ENCODE data around the gene DTNB. TPM values are rescaled to one million over a fixed set of nuclear protein-coding genes. Genes with fewer than 3 reads are reported as not detected.

Gene DTNB
- total and polyA plus RNA-seq, 2 experiments from 2014 or later = 10.3 to 13.9 TPM

GRCh38 chr2:25347205-25347815, 326.1 kb downstream of the DTNB start:
- Histone ChIP-seq H2AFZ (no peak overlapping the region), H3K4me3 (no peak overlapping the region), H3K9me3 (ENCODE audit: low read depth) (no peaks in the 10 kb centered on the region), H3K4me1 (ENCODE audit: insufficient read depth) (peaks cover 15% of the 10 kb centered on the region), H3K27me3 (no peaks in the 10 kb centered on the region), H3K9me2 (replicated peaks; ENCODE audit: insufficient read depth) (no peaks in the 10 kb centered on the region), H4K20me1 (ENCODE audit: insufficient read depth, poor library complexity, severe bottlenecking) (no peaks in the 10 kb centered on the region), H3K79me2 (peaks cover 19% of the 10 kb centered on the region), H3K27ac (peak overlapping the region; percentile 46), H3K36me3 (replicated peaks; ENCODE audit: insufficient read depth, low read depth) (no peaks in the 10 kb centered on the region), H3K4me2 (no peak overlapping the region)
- WGBS (ENCODE audit: low lambda C conversion rate, missing lambda C conversion rate) = 78% methylated on average over 7 of the region's 7 CpGs
- TF ChIP-seq CTCF (IDR thresholded peaks at IDR 0.05; ENCODE audit: poor library complexity) = no peak
- TF ChIP-seq EZH2phosphoT487 (IDR thresholded peaks at IDR 0.05; ENCODE audit: low read depth, severe bottlenecking, unreplicated experiment) = no peak
- no peak for TF ChIP-seq EZH2 (IDR thresholded peaks at IDR 0.05; ENCODE audit: borderline replicate concordance)
- peak; percentile 52 for DNase-seq (ENCODE audit: low spot score)

GRCh38 chr2:25343187-25343825, 330.1 kb downstream of the DTNB start:
- H3K27ac ChIP-seq = peak overlapping the region; percentile 83
- WGBS (ENCODE audit: low lambda C conversion rate, missing lambda C conversion rate) = 93% methylated on average over 21 of the region's 21 CpGs
- no peak for DNase-seq (ENCODE audit: low spot score)
- no peak for TF ChIP-seq EZH2phosphoT487 (IDR thresholded peaks at IDR 0.05; ENCODE audit: low read depth, severe bottlenecking, unreplicated experiment)
- no peak for TF ChIP-seq EZH2 (IDR thresholded peaks at IDR 0.05; ENCODE audit: borderline replicate concordance)
- TF ChIP-seq CTCF (IDR thresholded peaks at IDR 0.05; ENCODE audit: poor library complexity) = no peak
- no peaks in the 10 kb centered on the region for H3K9me3 ChIP-seq (ENCODE audit: low read depth)
- H3K79me2 ChIP-seq = peaks cover 42% of the 10 kb centered on the region
- H3K27me3 ChIP-seq = no peaks in the 10 kb centered on the region
- no peaks in the 10 kb centered on the region for H3K36me3 ChIP-seq (replicated peaks; ENCODE audit: insufficient read depth, low read depth)
- H3K4me2 ChIP-seq = peak overlapping the region; percentile 89
- H3K9me2 ChIP-seq (replicated peaks; ENCODE audit: insufficient read depth) = no peaks in the 10 kb centered on the region
- H2AFZ ChIP-seq = no peak overlapping the region
- no peak overlapping the region for H3K4me3 ChIP-seq
- H4K20me1 ChIP-seq (ENCODE audit: insufficient read depth, poor library complexity, severe bottlenecking) = peaks cover 19% of the 10 kb centered on the region
- H3K4me1 ChIP-seq (ENCODE audit: insufficient read depth) = peaks cover 29% of the 10 kb centered on the region

DNA sequence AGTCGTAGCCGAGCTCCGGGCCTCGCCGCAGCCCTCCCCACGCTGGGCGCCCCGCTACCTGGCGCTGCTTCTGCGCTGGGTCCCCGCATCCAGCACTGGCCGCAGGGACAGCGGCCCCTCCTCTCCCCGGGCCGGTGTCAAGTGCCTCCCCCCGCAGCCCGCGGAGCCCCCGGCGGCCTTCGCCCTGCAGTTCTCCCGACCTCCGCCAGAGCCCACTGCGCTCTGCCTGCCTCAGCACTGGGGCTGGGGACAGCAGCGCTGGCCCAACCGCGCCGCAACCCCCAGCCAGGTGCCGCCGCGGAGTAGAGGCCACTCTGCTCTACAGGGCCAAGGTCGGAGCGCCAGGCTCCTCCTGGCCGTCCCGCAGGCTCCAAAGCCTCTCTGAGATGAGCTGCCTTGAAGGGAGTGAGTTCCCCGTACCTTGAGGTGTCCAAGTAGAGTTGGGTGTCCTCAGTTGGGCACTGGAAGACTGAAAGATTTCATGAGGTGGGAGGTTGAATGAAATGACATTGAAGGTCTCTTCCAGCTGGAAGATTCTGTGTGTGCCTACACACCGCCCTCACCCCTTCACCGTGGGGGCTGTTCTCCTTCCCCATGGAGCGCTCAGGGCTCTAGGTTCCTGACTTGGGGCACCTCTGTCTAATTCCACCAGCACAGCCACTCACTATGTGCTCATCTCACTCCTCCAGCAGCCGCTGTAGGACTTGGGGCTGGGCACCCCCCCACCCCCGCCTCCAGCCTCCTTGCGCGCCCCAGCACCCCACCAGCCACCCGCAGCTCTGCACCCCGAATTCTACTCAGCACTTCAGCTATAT, 330.8 kb downstream of the DTNB start:
- Histone ChIP-seq H3K36me3 (replicated peaks; ENCODE audit: insufficient read depth, low read depth) (no peaks in the 10 kb centered on the region), H2AFZ (peak overlapping the region; percentile 63), H3K4me2 (peak overlapping the region; percentile 89), H3K9me3 (ENCODE audit: low read depth) (no peaks in the 10 kb centered on the region), H4K20me1 (ENCODE audit: insufficient read depth, poor library complexity, severe bottlenecking) (peaks cover 27% of the 10 kb centered on the region), H3K9me2 (replicated peaks; ENCODE audit: insufficient read depth) (no peaks in the 10 kb centered on the region), H3K27ac (peak overlapping the region; percentile 83), H3K79me2 (peaks cover 49% of the 10 kb centered on the region), H3K4me1 (ENCODE audit: insufficient read depth) (peaks cover 26% of the 10 kb centered on the region), H3K4me3 (peak overlapping the region; percentile 93), H3K27me3 (no peaks in the 10 kb centered on the region)
- TF ChIP-seq EZH2phosphoT487 (IDR thresholded peaks at IDR 0.05; ENCODE audit: low read depth, severe bottlenecking, unreplicated experiment) (no peak), CTCF (IDR thresholded peaks at IDR 0.05; ENCODE audit: poor library complexity) (peak; percentile 98)
- DNase-seq (ENCODE audit: low spot score) = peak; percentile 96
- 23% methylated on average over 32 of the region's 45 CpGs for WGBS (ENCODE audit: low lambda C conversion rate, missing lambda C conversion rate)
